ENCODE results near the gene ARHGAP11A. TPM values are rescaled to one million over a fixed set of nuclear protein-coding genes. Genes with fewer than 3 reads are reported as not detected.
A peak's percentile ranks its signal among the peaks of the same experiment; 100 is the strongest.
"Not testable (repeated sequence)": the region's sequence is repeated elsewhere in the genome, so short reads cannot be mapped to it uniquely, and the experiment has no call there.

The ARHGAP11A gene
- total and polyA plus RNA-seq, 2 donors = 4.4 to 25.2 TPM

- DNase-seq (ENCODE audit: low read depth in 6 of 9, low spot score in 9 of 9) = not testable (repeated sequence)
Measured at GRCh38 chr15:32614712-32615050, 623 bp upstream of the ARHGAP11A start.

GRCh38 chr15:32615871-32616426 is 645 bp downstream of the ARHGAP11A start:
- not testable (repeated sequence) for H3K36me3 ChIP-seq (ENCODE audit: control insufficient read depth in 2 of 2, insufficient read depth in 2 of 2, low read length in 1 of 2); H3K9me3 ChIP-seq (ENCODE audit: control insufficient read depth in 2 of 2, insufficient read depth in 1 of 2, low read length in 1 of 2); H3K4me1 ChIP-seq (ENCODE audit: control insufficient read depth in 2 of 2, insufficient read depth in 2 of 2, low read length in 2 of 2); H3K27me3 ChIP-seq (ENCODE audit: control insufficient read depth in 2 of 2, insufficient read depth in 1 of 2, low read length in 1 of 2)
- WGBS = under 1% methylated on average over 19 of the region's 24 CpGs
- peak in 3 of 9 donors; percentile 11 to 22 (median 16) for DNase-seq (ENCODE audit: low read depth in 6 of 9, low spot score in 9 of 9)
- peak overlapping the region; percentile 50 to 63 for H3K4me3 ChIP-seq (ENCODE audit: low read length in 2 of 2)
- H3K27ac ChIP-seq (ENCODE audit: low read depth in 1 of 2, low read length in 1 of 2) = peak overlapping the region; percentile 64 to 73

More at GRCh38 chr15:32614712-32615050, 623 bp upstream of the ARHGAP11A start:
- not testable (repeated sequence) for H3K36me3 ChIP-seq (ENCODE audit: control insufficient read depth in 2 of 2, insufficient read depth in 2 of 2, low read length in 1 of 2); H3K27me3 ChIP-seq (ENCODE audit: control insufficient read depth in 2 of 2, insufficient read depth in 1 of 2, low read length in 1 of 2); H3K9me3 ChIP-seq (ENCODE audit: control insufficient read depth in 2 of 2, insufficient read depth in 1 of 2, low read length in 1 of 2); H3K4me1 ChIP-seq (ENCODE audit: control insufficient read depth in 2 of 2, insufficient read depth in 2 of 2, low read length in 2 of 2)
- peak overlapping the region; percentile 67 to 78 for H3K27ac ChIP-seq (ENCODE audit: low read depth in 1 of 2, low read length in 1 of 2)
- 0% methylated on average over 11 of the region's 16 CpGs for WGBS
- H3K4me3 ChIP-seq (ENCODE audit: low read length in 2 of 2) = peak overlapping the region; percentile 48 to 50

GRCh38 chr15:32636410-32636809 is 21.1 kb downstream of the ARHGAP11A start:
- Histone ChIP-seq H3K27me3 (ENCODE audit: control insufficient read depth in 2 of 2, insufficient read depth in 1 of 2, low read length in 1 of 2) (peaks cover 0 to under 1% of the 10 kb centered on the region in 2 donors), H3K36me3 (ENCODE audit: control insufficient read depth in 2 of 2, insufficient read depth in 2 of 2, low read length in 1 of 2) (peaks cover 12 to 45% of the 10 kb centered on the region in 2 donors), H3K4me3 (ENCODE audit: low read length in 2 of 2) (no peak overlapping the region), H3K27ac (ENCODE audit: low read depth in 1 of 2, low read length in 1 of 2) (no peak overlapping the region), H3K4me1 (ENCODE audit: control insufficient read depth in 2 of 2, insufficient read depth in 2 of 2, low read length in 2 of 2) (no peaks in the 10 kb centered on the region), H3K9me3 (ENCODE audit: control insufficient read depth in 2 of 2, insufficient read depth in 1 of 2, low read length in 1 of 2) (no peaks in the 10 kb centered on the region)
- 97% methylated on average over 3 of the region's 3 CpGs for WGBS
- DNase-seq (ENCODE audit: low read depth in 6 of 9, low spot score in 9 of 9) = no peak

GRCh38 chr15:32636908-32637567 is 21.7 kb downstream of the ARHGAP11A start:
- peaks cover 0 to 3% of the 10 kb centered on the region in 2 donors for H3K27me3 ChIP-seq (ENCODE audit: control insufficient read depth in 2 of 2, insufficient read depth in 1 of 2, low read length in 1 of 2)
- no peak overlapping the region for H3K4me3 ChIP-seq (ENCODE audit: low read length in 2 of 2)
- 98% methylated on average over 8 of the region's 8 CpGs for WGBS
- peaks cover 15 to 45% of the 10 kb centered on the region in 2 donors for H3K36me3 ChIP-seq (ENCODE audit: control insufficient read depth in 2 of 2, insufficient read depth in 2 of 2, low read length in 1 of 2)
- DNase-seq (ENCODE audit: low read depth in 6 of 9, low spot score in 9 of 9) = no peak
- no peaks in the 10 kb centered on the region for H3K9me3 ChIP-seq (ENCODE audit: control insufficient read depth in 2 of 2, insufficient read depth in 1 of 2, low read length in 1 of 2)
- H3K27ac ChIP-seq (ENCODE audit: low read depth in 1 of 2, low read length in 1 of 2) = no peak overlapping the region
- no peaks in the 10 kb centered on the region for H3K4me1 ChIP-seq (ENCODE audit: control insufficient read depth in 2 of 2, insufficient read depth in 2 of 2, low read length in 2 of 2)

GRCh38 chr15:32637704-32638103 is 22.4 kb downstream of the ARHGAP11A start:
- no peak for DNase-seq (ENCODE audit: low read depth in 6 of 9, low spot score in 9 of 9)
- H3K4me1 ChIP-seq (ENCODE audit: control insufficient read depth in 2 of 2, insufficient read depth in 2 of 2, low read length in 2 of 2) = no peaks in the 10 kb centered on the region
- WGBS = 97% methylated on average over 1 of the region's 1 CpG
- H3K27me3 ChIP-seq (ENCODE audit: control insufficient read depth in 2 of 2, insufficient read depth in 1 of 2, low read length in 1 of 2) = peaks cover 0 to 3% of the 10 kb centered on the region in 2 donors
- H3K36me3 ChIP-seq (ENCODE audit: control insufficient read depth in 2 of 2, insufficient read depth in 2 of 2, low read length in 1 of 2) = peaks cover 15 to 45% of the 10 kb centered on the region in 2 donors
- H3K4me3 ChIP-seq (ENCODE audit: low read length in 2 of 2) = no peak overlapping the region
- H3K27ac ChIP-seq (ENCODE audit: low read depth in 1 of 2, low read length in 1 of 2) = no peak overlapping the region
- H3K9me3 ChIP-seq (ENCODE audit: control insufficient read depth in 2 of 2, insufficient read depth in 1 of 2, low read length in 1 of 2) = no peaks in the 10 kb centered on the region

- Histone ChIP-seq H3K9me3 (ENCODE audit: control insufficient read depth in 2 of 2, insufficient read depth in 1 of 2, low read length in 1 of 2) (no peaks in the 10 kb centered on the region), H3K27me3 (ENCODE audit: control insufficient read depth in 2 of 2, insufficient read depth in 1 of 2, low read length in 1 of 2) (peaks cover 0 to 3% of the 10 kb centered on the region in 2 donors), H3K4me3 (ENCODE audit: low read length in 2 of 2) (peak within 1 kb of the TSS in 1 of 2 donors; percentile 24), H3K36me3 (ENCODE audit: control insufficient read depth in 2 of 2, insufficient read depth in 2 of 2, low read length in 1 of 2) (peaks cover 5 to 12% of the 10 kb centered on the region in 2 donors), H3K27ac (ENCODE audit: low read depth in 1 of 2, low read length in 1 of 2) (no peak within 1 kb of the TSS), H3K4me1 (ENCODE audit: control insufficient read depth in 2 of 2, insufficient read depth in 2 of 2, low read length in 2 of 2) (no peaks in the 10 kb centered on the region)
- no peak for DNase-seq (ENCODE audit: low read depth in 6 of 9, low spot score in 9 of 9)
- WGBS = 66% methylated on average over 22 of the region's 22 CpGs
Measured at GRCh38 chr15:32641517-32642059, 26.3 kb downstream of the ARHGAP11A start, which contains the start of gene SCG5. Gene SCG5, plus strand, starts transcription at chr15:32641710. Its CDS starts 1,883 bp downstream, at chr15:32643593.

GRCh38 chr15:32642667-32643435 is 27.5 kb downstream of the ARHGAP11A start:
- WGBS = 92% methylated on average over 5 of the region's 5 CpGs
- DNase-seq (ENCODE audit: low read depth in 6 of 9, low spot score in 9 of 9) = no peak
- no peaks in the 10 kb centered on the region for H3K4me1 ChIP-seq (ENCODE audit: control insufficient read depth in 2 of 2, insufficient read depth in 2 of 2, low read length in 2 of 2)
- peaks cover 0 to 3% of the 10 kb centered on the region in 2 donors for H3K27me3 ChIP-seq (ENCODE audit: control insufficient read depth in 2 of 2, insufficient read depth in 1 of 2, low read length in 1 of 2)
- H3K9me3 ChIP-seq (ENCODE audit: control insufficient read depth in 2 of 2, insufficient read depth in 1 of 2, low read length in 1 of 2) = no peaks in the 10 kb centered on the region
- peaks cover 6 to 10% of the 10 kb centered on the region in 2 donors for H3K36me3 ChIP-seq (ENCODE audit: control insufficient read depth in 2 of 2, insufficient read depth in 2 of 2, low read length in 1 of 2)
- no peak overlapping the region for H3K27ac ChIP-seq (ENCODE audit: low read depth in 1 of 2, low read length in 1 of 2)
- H3K4me3 ChIP-seq (ENCODE audit: low read length in 2 of 2) = no peak overlapping the region

- H3K36me3 ChIP-seq (ENCODE audit: control insufficient read depth in 2 of 2, insufficient read depth in 2 of 2, low read length in 1 of 2) = peaks cover 10 to 15% of the 10 kb centered on the region in 2 donors
- H3K27ac ChIP-seq (ENCODE audit: low read depth in 1 of 2, low read length in 1 of 2) = no peak overlapping the region
- peaks cover 0 to 3% of the 10 kb centered on the region in 2 donors for H3K27me3 ChIP-seq (ENCODE audit: control insufficient read depth in 2 of 2, insufficient read depth in 1 of 2, low read length in 1 of 2)
- H3K9me3 ChIP-seq (ENCODE audit: control insufficient read depth in 2 of 2, insufficient read depth in 1 of 2, low read length in 1 of 2) = no peaks in the 10 kb centered on the region
- WGBS = 96% methylated on average over 1 of the region's 1 CpG
- DNase-seq (ENCODE audit: low read depth in 6 of 9, low spot score in 9 of 9) = no peak
- H3K4me1 ChIP-seq (ENCODE audit: control insufficient read depth in 2 of 2, insufficient read depth in 2 of 2, low read length in 2 of 2) = no peaks in the 10 kb centered on the region
- H3K4me3 ChIP-seq (ENCODE audit: low read length in 2 of 2) = no peak overlapping the region
Measured at GRCh38 chr15:32643907-32644445, 28.7 kb downstream of the ARHGAP11A start.

Measured in thymus (tissue), 11 donors.